Suppressor macrophage treated with lipopolysaccharide for 4 hours (primary cell): Measurements from ENCODE around the gene PCDHGB6.
"Not testable (repeated sequence)": the region's sequence is repeated elsewhere in the genome, so short reads cannot be mapped to it uniquely, and the experiment has no call there.

Experiments used
- DNase-seq: peaks from one replicate; pipeline ENCODE4 v3.0.0-alpha.2; 2020

Gene PCDHGB6

DNA sequence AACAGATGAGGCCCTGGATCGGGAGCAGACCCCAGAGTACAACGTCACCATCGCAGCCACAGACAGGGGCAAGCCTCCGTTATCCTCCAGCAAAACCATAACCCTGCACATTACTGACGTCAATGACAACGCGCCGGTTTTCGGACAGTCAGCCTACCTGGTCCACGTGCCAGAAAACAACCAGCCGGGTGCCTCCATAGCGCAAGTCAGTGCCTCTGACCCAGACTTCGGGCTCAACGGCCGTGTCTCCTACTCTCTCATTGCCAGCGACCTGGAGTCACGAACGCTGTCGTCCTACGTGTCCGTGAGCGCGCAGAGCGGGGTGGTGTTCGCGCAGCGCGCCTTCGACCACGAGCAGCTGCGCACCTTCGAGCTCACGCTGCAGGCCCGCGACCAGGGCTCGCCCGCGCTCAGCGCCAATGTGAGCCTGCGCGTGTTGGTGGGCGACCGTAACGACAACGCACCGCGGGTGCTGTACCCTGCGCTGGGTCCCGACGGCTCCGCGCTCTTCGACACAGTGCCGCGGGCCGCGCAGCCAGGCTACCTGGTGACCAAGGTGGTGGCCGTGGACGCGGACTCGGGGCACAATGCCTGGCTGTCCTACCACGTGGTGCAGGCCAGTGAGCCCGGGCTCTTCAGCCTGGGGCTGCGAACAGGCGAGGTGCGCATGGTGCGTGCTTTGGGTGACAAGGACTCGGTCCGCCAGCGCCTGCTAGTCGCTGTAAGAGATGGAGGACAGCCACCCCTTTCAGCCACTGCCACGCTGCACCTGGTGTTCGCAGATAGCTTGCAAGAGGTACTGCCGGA is 11.5 kb downstream of the PCDHGB6 start:
- DNase-seq, result no peak

DNA sequence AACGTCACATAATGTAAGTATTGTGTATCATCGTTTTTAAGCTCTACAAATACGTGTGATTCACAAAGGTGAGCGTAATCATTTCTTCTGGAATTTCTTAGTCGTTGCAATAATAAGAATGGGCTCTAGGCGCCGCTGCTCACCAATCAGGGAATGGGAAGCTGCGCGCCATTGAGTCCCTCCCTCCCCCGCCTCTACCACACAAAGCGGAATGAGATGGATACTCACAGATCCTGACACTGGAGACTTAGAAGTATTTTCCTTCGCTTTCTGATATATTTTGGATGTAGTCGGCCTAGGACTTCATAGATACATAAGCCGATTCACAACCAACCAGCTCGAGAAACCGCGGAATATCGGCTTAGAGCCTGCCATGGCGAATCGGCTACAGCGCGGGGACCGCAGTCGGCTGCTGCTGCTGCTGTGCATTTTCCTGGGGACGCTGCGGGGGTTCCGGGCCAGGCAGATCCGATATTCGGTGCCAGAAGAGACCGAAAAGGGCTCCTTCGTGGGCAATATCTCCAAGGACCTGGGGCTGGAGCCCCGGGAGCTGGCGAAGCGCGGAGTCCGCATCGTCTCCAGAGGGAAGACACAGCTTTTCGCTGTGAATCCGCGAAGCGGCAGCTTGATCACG is 13.2 kb downstream of the PCDHGB6 start, which contains the start of gene PCDHGA11:
TSS of gene PCDHGA11 (plus strand) at position 197 of the 634 bp plus-strand sequence. CDS start at position 374, 177 bp downstream.
- DNase-seq, result peak; percentile 82

DNA sequence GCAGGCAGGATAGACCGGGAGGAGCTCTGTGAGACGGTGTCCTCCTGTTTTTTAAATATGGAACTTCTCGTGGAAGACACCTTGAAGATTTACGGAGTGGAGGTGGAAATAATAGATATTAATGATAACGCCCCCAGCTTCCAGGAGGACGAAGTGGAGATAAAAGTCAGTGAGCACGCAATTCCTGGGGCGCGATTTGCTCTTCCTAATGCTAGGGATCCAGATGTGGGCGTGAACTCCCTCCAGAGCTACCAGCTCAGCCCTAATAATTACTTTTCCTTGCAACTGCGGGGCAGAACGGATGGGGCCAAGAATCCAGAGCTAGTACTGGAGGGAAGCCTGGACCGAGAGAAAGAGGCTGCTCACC is 13.7 kb downstream of the PCDHGB6 start:
- DNase-seq, result no peak

DNA sequence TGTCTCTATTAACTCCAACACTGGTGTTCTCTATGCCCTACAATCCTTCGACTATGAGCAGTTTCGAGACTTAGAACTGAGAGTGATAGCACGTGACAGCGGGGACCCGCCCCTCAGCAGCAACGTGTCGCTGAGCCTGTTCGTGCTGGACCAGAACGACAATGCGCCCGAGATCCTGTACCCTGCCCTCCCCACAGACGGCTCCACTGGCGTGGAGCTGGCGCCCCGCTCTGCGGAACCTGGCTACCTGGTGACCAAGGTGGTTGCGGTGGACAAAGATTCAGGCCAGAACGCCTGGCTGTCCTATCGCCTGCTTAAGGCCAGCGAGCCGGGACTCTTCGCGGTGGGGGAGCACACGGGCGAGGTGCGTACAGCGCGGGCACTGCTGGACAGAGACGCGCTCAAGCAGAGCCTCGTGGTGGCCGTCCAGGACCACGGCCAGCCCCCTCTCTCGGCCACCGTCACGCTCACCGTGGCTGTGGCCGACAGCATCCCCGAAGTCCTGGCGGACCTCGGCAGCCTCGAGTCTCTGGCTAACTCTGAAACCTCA is 15.0 kb downstream of the PCDHGB6 start:
- no peak for DNase-seq

DNA sequence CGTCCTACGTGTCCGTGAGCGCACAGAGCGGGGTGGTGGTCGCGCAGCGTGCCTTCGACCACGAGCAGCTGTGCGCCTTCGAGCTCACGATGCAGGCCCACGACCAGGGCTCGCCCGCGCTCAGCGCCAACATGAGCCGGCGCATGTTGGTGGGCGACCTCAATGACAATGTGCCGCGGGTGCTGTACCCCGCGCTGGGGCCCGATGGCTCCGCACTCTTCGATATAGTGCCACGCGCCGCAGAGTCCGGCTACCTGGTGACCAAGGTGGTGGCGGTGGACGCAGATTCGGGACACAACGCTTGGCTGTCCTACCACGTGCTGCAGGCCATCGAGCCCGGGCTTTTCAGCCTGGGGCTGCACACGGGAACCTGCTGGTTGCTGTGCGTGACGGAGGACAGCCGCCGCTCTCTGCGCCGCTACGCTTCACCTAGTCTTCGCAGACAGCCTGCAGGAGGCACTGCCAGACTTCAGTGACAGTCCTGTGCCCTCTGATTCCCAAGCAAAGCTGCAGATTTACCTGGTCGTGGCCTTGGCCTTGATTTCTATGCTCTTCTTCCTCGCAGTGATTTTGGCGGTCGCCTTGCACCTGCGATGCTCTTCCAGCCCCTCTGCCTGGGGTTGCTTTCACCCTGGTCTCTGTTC is 20.1 kb downstream of the PCDHGB6 start:
- DNase-seq, result no peak

DNA sequence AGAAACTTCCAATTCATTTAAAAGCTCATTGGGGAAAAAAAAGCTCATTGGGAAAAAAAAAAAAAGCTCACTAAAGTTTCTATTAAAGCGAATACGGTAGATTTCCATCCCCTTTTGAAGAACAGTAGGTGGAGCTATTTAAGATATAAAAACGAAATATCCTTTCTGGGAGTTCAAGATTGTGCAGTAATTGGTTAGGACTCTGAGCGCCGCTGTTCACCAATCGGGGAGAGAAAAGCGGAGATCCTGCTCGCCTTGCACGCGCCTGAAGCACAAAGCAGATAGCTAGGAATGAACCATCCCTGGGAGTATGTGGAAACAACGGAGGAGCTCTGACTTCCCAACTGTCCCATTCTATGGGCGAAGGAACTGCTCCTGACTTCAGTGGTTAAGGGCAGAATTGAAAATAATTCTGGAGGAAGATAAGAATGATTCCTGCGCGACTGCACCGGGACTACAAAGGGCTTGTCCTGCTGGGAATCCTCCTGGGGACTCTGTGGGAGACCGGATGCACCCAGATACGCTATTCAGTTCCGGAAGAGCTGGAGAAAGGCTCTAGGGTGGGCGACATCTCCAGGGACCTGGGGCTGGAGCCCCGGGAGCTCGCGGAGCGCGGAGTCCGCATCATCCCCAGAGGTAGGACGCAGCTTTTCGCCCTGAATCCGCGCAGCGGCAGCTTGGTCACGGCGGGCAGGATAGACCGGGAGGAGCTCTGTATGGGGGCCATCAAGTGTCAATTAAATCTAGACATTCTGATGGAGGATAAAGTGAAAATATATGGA is 22.7 kb downstream of the PCDHGB6 start, which contains the start of gene PCDHGA12:
TSS of gene PCDHGA12 (plus strand) at position 176 of the 782 bp plus-strand sequence. CDS start at position 429, 253 bp downstream.
- DNase-seq, result peak; percentile 85

DNA sequence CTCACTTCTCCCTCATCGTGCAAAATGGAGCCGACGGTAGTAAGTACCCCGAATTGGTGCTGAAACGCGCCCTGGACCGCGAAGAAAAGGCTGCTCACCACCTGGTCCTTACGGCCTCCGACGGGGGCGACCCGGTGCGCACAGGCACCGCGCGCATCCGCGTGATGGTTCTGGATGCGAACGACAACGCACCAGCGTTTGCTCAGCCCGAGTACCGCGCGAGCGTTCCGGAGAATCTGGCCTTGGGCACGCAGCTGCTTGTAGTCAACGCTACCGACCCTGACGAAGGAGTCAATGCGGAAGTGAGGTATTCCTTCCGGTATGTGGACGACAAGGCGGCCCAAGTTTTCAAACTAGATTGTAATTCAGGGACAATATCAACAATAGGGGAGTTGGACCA is 23.5 kb downstream of the PCDHGB6 start:
- peak; percentile 29 for DNase-seq

DNA sequence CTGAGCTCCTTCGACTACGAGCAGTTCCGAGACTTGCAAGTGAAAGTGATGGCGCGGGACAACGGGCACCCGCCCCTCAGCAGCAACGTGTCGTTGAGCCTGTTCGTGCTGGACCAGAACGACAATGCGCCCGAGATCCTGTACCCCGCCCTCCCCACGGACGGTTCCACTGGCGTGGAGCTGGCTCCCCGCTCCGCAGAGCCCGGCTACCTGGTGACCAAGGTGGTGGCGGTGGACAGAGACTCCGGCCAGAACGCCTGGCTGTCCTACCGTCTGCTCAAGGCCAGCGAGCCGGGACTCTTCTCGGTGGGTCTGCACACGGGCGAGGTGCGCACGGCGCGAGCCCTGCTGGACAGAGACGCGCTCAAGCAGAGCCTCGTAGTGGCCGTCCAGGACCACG is 24.5 kb downstream of the PCDHGB6 start:
- not testable (repeated sequence) for DNase-seq

DNA sequence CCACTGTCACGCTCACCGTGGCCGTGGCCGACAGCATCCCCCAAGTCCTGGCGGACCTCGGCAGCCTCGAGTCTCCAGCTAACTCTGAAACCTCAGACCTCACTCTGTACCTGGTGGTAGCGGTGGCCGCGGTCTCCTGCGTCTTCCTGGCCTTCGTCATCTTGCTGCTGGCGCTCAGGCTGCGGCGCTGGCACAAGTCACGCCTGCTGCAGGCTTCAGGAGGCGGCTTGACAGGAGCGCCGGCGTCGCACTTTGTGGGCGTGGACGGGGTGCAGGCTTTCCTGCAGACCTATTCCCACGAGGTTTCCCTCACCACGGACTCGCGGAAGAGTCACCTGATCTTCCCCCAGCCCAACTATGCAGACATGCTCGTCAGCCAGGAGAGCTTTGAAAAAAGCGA is 24.9 kb downstream of the PCDHGB6 start:
- DNase-seq, result not testable (repeated sequence)

DNA sequence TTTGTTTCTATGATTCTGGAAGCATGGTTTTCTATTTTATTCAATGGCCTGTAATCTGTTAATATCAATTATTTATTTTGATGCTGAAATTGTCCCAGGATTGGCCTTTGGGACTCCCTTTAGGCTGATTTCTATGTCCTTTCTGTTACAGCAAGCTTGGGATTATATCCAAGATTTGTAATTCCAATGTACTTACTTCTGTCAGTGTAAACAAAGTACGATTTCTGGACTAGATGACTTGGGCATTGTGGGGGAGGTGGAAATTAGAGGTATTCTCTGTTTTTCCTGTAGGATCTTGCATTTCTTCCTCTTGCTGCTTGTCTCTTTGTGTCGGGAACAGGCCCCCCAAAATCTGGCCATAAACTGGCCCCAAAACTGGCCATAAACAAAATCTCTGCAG is 26.2 kb downstream of the PCDHGB6 start:
- no peak for DNase-seq

DNA sequence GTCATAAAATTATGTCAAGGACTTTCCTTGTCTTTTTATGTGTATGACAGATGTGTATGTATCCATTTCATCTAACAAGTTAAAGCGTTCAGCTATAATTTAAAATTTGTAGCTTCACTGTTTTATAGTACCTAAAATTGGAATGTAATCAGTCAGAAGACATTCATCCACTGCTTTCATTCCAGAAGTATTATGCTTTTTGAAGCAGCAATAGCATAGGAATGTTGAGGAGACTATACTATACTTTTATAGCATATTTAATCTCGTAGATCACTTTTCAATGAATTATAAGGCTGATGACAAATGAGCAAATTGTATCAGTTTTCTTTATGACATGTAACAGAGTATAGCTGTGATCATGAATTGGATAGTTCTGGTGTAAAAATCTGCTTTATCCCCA is 29.4 kb downstream of the PCDHGB6 start:
- DNase-seq, result no peak

DNA sequence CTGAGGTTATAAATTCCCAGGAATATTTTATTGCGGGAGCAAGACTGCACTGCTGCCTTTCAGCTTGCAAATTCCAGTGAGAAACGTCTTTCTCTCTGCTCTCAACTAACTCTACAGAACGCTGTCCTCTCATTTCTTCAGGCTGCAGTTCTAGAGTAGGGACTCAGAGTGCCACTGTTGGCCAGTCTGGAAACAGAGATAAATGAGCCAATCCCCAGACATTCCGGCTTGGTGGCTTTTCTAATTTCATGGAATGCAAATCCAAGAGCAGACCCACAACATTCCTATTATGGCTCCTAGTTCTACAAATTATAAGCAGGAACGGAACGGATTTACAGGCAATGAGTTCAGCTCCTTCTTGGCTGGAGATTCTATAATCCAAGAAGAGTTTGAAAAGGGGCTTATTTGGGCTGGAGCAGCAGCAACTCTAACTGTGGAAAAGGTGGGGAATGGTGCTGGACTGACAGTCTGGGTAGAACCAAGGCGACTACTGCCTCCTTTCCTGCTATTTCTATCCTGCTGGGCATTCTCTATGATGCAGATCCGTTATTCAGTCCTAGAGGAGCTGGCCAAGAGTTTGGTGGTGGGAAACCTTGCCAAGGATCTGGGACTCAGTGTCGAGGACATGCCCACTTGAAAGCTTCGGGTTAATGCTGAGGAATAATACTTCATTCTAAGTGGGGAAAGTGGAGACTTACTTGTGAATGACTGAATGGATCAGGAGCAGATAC is 31.8 kb downstream of the PCDHGB6 start:
- DNase-seq, result no peak

DNA sequence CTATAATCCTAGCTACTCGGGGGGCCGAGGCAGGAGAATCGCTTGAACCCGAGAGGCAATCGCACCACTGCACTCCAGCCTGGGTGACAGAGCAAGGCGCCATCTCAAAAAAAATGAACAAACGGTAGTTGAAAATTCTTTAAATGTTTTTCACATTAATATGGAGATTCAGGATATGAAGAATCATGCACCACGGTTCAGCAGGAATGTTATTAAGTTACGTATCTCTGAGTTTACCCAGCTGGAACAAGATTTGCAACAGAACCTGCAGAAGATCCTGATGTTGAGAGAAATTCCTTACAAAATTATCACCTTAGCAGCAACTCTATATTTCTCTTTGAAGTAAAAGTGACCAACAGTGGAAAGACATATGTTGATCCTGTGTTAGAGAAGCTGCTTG is 32.5 kb downstream of the PCDHGB6 start:
- no peak for DNase-seq

DNA sequence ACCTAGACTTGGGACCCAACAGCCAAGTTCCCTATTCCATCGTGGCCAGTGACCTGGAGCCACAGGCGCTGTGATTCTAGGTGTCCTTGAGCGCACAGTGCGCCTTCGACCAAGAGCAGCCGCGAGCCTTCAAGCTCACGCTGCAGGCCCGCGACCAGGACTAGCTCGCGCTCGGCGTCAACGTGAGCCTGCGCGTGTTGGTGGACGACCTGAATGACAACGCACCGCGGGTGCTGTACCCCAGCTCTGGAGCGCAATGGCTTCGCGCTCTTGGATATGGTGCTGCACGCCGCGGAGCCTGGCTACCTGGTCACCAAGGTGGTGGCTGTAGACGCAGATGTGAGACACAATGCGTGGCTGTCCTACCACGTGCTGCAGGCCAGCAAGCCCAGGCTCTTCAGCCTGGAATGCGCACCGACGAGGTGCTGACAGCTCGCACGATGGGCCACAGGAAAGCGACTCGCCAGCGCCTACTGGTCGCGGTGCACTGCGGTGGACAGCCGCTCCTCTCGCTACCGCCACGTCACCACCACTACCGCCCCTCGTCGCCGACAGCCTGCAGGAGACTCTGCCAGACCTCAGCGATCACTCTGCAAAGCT is 33.9 kb downstream of the PCDHGB6 start:
- no peak for DNase-seq
